Caco-2 (cell line): ENCODE results near the gene HNRNPA0. TPM values are rescaled to one million over a fixed set of nuclear protein-coding genes. Genes with fewer than 3 reads are reported as not detected.
A peak's percentile ranks its signal among the peaks of the same experiment; 100 is the strongest.

Experiments
- BruUV-seq: library from RNA; stranded (reverse); fragments of 400-500 nt; replicated peaks from 2 replicates; lab custom pipeline; 2021; lab: Mats Ljungman, UMichigan
- CTCF ChIA-PET: fragments of 300-600 bp; sonication (Branson Sonifier 250); formaldehyde crosslinking; loops from one replicate; lab custom pipeline; 2022; ENCODE audit warnings: antibody characterized with exemption; lab: Charles Lee
- POLR2A ChIA-PET: fragments of 300-600 bp; sonication (Branson Sonifier 250); formaldehyde crosslinking; loops from one replicate; lab custom pipeline; 2022; ENCODE audit warnings: antibody characterized with exemption; lab: Charles Lee
- DNase-seq, 2 experiments: peaks; one replicate each; pipeline versions ENCODE4 v3.0.0 to v3.0.0-alpha.2; 2020 to 2022
- H3K27me3 ChIP-seq: replicated peaks from 2 replicates; pipeline ENCODE4 v1.6.0; 2011; ENCODE audit warnings: low read length; ENCODE audit not compliant: control insufficient read depth, insufficient read depth
- H3K36me3 ChIP-seq: 2 replicates; pipeline ENCODE4 v1.5.1; 2011; ENCODE audit warnings: low read length; ENCODE audit not compliant: control insufficient read depth, insufficient read depth
- H3K4me1 ChIP-seq: fragments of 250-450 bp; sonication (Bioruptor Pico); 2 replicates; pipeline ENCODE4 v1.5.1; 2020; ENCODE audit warnings: mild to moderate bottlenecking
- H3K4me3 ChIP-seq: 2 replicates; pipeline ENCODE4 v1.5.1; 2011; ENCODE audit warnings: low read depth, mild to moderate bottlenecking, control low read depth, low read length
- H3K9me3 ChIP-seq: fragments of 250-450 bp; sonication (Bioruptor Pico); 2 replicates; pipeline ENCODE4 v1.5.1; 2020; ENCODE audit warnings: mild to moderate bottlenecking, moderate library complexity
- H3K27ac Mint-ChIP-seq: one replicate; pipeline ENCODE4 v1.8.0; 2022; ENCODE audit warnings: mixed read lengths; ENCODE audit not compliant: unreplicated experiment
- H3K27me3 Mint-ChIP-seq: one replicate; pipeline ENCODE4 v1.8.0; 2022; ENCODE audit warnings: mixed read lengths; ENCODE audit not compliant: insufficient read depth, unreplicated experiment
- H3K36me3 Mint-ChIP-seq: one replicate; pipeline ENCODE4 v1.8.0; 2022; ENCODE audit warnings: mild to moderate bottlenecking, mixed read lengths; ENCODE audit not compliant: insufficient read depth, unreplicated experiment
- H3K4me1 Mint-ChIP-seq: one replicate; pipeline ENCODE4 v1.8.0; 2022; ENCODE audit warnings: low read depth, mixed read lengths; ENCODE audit not compliant: unreplicated experiment
- H3K4me3 Mint-ChIP-seq: one replicate; pipeline ENCODE4 v1.8.0; 2022; ENCODE audit warnings: mild to moderate bottlenecking, moderate library complexity, mixed read lengths; ENCODE audit not compliant: unreplicated experiment
- H3K9me3 Mint-ChIP-seq: one replicate; pipeline ENCODE4 v1.8.0; 2022; ENCODE audit warnings: mixed read lengths; ENCODE audit not compliant: unreplicated experiment
- CTCF ChIP-seq, 2 experiments: fragments of 200-600 bp in 1 of 2; IDR thresholded peaks; 1 replicate in 1 of 2; 2 replicates in 1 of 2; pipeline versions ENCODE4 v1.5.1 to v1.8.0; 2011 to 2022; ENCODE audit warnings: antibody characterized with exemption in 1 of 2, control low read depth in 1 of 2, inconsistent platforms in 1 of 2, low read depth in 1 of 2, low read length in 1 of 2, mild to moderate bottlenecking in 1 of 2, moderate library complexity in 1 of 2; ENCODE audit not compliant: insufficient read depth in 1 of 2, severe bottlenecking in 1 of 2, unreplicated experiment in 1 of 2
- intact Hi-C: fragments of 100-400 bp; cut with micrococcal nuclease; formaldehyde crosslinking; loops from one replicate; pipeline ENCODE4 v1.10.0; 2022; ENCODE audit not compliant: unreplicated experiment
- total RNA-seq: library from RNA; stranded (reverse); gene quantifications from 2 replicates; pipeline ENCODE4 v1.2.3, GENCODE V29; 2022

The HNRNPA0 gene
- total RNA-seq, 1 experiment from 2014 or later, result 42.5 TPM

GRCh38 chr5:137699336-137700281 lies 54.6 kb downstream of the HNRNPA0 start:
- Mint-ChIP-seq H3K9me3 (no peaks in the 10 kb centered on the region), H3K4me3 (no peak overlapping the region), H3K4me1 (no peaks in the 10 kb centered on the region), H3K27ac (no peak overlapping the region), H3K27me3 (peaks cover 2% of the 10 kb centered on the region), H3K36me3 (no peaks in the 10 kb centered on the region)
- Histone ChIP-seq H3K27me3 (no peaks in the 10 kb centered on the region), H3K36me3 (no peaks in the 10 kb centered on the region), H3K4me1 (no peaks in the 10 kb centered on the region), H3K9me3 (no peaks in the 10 kb centered on the region), H3K4me3 (no peak overlapping the region)
- TF ChIP-seq CTCF (IDR thresholded peaks at IDR 0.05; ENCODE audit: insufficient read depth in 1 of 2, low read depth in 1 of 2, low read length in 1 of 2, severe bottlenecking in 1 of 2, unreplicated experiment in 1 of 2), result no peak
- CTCF ChIA-PET, result no interaction called here
- POLR2A ChIA-PET, result no interaction called here
- DNase-seq, result no peak
- intact Hi-C loops, result no loop called here
- BruUV-seq, result no TSS peak

- H3K4me3 ChIP-seq, result no peak overlapping the region
- no peaks in the 10 kb centered on the region for H3K36me3 ChIP-seq
- H3K9me3 ChIP-seq, result no peaks in the 10 kb centered on the region
- no TSS peak for BruUV-seq
- Mint-ChIP-seq H3K9me3 (no peaks in the 10 kb centered on the region), H3K27me3 (no peaks in the 10 kb centered on the region), H3K4me3 (no peak overlapping the region), H3K27ac (no peak overlapping the region), H3K4me1 (no peaks in the 10 kb centered on the region), H3K36me3 (no peaks in the 10 kb centered on the region)
- no peak for TF ChIP-seq CTCF (IDR thresholded peaks at IDR 0.05; ENCODE audit: insufficient read depth in 1 of 2, low read depth in 1 of 2, low read length in 1 of 2, severe bottlenecking in 1 of 2, unreplicated experiment in 1 of 2)
- ChIA-PET POLR2A (no interaction called here), CTCF (no interaction called here)
- no peaks in the 10 kb centered on the region for H3K4me1 ChIP-seq
- no peaks in the 10 kb centered on the region for H3K27me3 ChIP-seq
- DNase-seq, result no peak
- intact Hi-C loops, result no loop called here
Observed at GRCh38 chr5:137696481-137696880, 57.7 kb downstream of the HNRNPA0 start.

GRCh38 chr5:137695651-137696428 lies 58.3 kb downstream of the HNRNPA0 start:
- Histone ChIP-seq H3K27me3 (no peaks in the 10 kb centered on the region), H3K9me3 (no peaks in the 10 kb centered on the region), H3K4me3 (no peak overlapping the region), H3K36me3 (no peaks in the 10 kb centered on the region), H3K4me1 (no peaks in the 10 kb centered on the region)
- Mint-ChIP-seq H3K9me3 (no peaks in the 10 kb centered on the region), H3K4me3 (no peak overlapping the region), H3K27me3 (no peaks in the 10 kb centered on the region), H3K36me3 (no peaks in the 10 kb centered on the region), H3K27ac (no peak overlapping the region), H3K4me1 (no peaks in the 10 kb centered on the region)
- no TSS peak for BruUV-seq
- ChIA-PET POLR2A (no interaction called here), CTCF (no interaction called here)
- DNase-seq, result no peak
- peak in 1 of 2 experiments; percentile 13 for TF ChIP-seq CTCF (IDR thresholded peaks at IDR 0.05; ENCODE audit: insufficient read depth in 1 of 2, low read depth in 1 of 2, low read length in 1 of 2, severe bottlenecking in 1 of 2, unreplicated experiment in 1 of 2)
- intact Hi-C loops, result no loop called here
